Measurements from ENCODE around the gene HDAC4. TPM values are rescaled to one million over a fixed set of nuclear protein-coding genes. Genes with fewer than 3 reads are reported as not detected.

The HDAC4 gene
- polyA plus RNA-seq, 2 of the 4 experiments (the other 2 are of a cell fraction), result 8.6 to 10.4 TPM

GRCh38 chr2:239318790-239319661 lies 81.8 kb downstream of the HDAC4 start:
- ChIA-PET POLR2A (no interaction called here), CTCF (no interaction called here)
- H3K4me2 ChIP-seq, result no peak overlapping the region
- H3K4me3 ChIP-seq, result no peak overlapping the region
- ATAC-seq, result no peak
- WGBS (ENCODE audit: missing lambda C conversion rate), result 77% methylated on average over 20 of the region's 20 CpGs
- FAIRE-seq, result no peak
- TF ChIP-seq HES2 (IDR thresholded peaks at IDR 0.05) (no peak), HDAC2 (IDR thresholded peaks at IDR 0.05) (no peak), ZNF302 (CRISPR knock-in tag; IDR thresholded peaks at IDR 0.05) (no peak), KDM1A (IDR thresholded peaks at IDR 0.05; ENCODE audit: low read depth) (no peak), PHF8 (IDR thresholded peaks at IDR 0.05; ENCODE audit: borderline replicate concordance, low read depth) (no peak), ELK1 (IDR thresholded peaks at IDR 0.05; ENCODE audit: low read depth, low read length) (no peak), SMC3 (IDR thresholded peaks at IDR 0.05) (no peak), GATA3 (IDR thresholded peaks at IDR 0.05; ENCODE audit: borderline replicate concordance) (no peak), FOSL2 (IDR thresholded peaks at IDR 0.05) (no peak), FOSL2 (CRISPR knock-in tag; IDR thresholded peaks at IDR 0.05) (no peak)
- H3K4me1 ChIP-seq, result peaks cover 18% of the 10 kb centered on the region
- H3K27ac ChIP-seq, result no peak overlapping the region
- H3K9me3 ChIP-seq, result no peaks in the 10 kb centered on the region
- DNase-seq (ENCODE audit: low read depth in 1 of 2, low spot score in 1 of 2), result no peak

GRCh38 chr2:239318151-239318611 lies 82.6 kb downstream of the HDAC4 start:
- DNase-seq (ENCODE audit: low read depth in 1 of 2, low spot score in 1 of 2), result no peak
- ATAC-seq, result no peak
- Histone ChIP-seq H3K4me2 (no peak overlapping the region), H3K4me1 (peaks cover 17% of the 10 kb centered on the region), H3K9me3 (no peaks in the 10 kb centered on the region), H3K4me3 (no peak overlapping the region), H3K27ac (no peak overlapping the region)
- 92% methylated on average over 18 of the region's 18 CpGs for WGBS (ENCODE audit: missing lambda C conversion rate)
- no peak for FAIRE-seq
- ChIA-PET CTCF (no interaction called here), POLR2A (no interaction called here)
- TF ChIP-seq MAFK (IDR thresholded peaks at IDR 0.05; ENCODE audit: partially characterized antibody), result no peak
- TF ChIP-seq ZFP36 (IDR thresholded peaks at IDR 0.05; ENCODE audit: borderline replicate concordance, partially characterized antibody), result no peak
- no peak for TF ChIP-seq FOSL2 (IDR thresholded peaks at IDR 0.05)
- no peak for TF ChIP-seq FOSL2 (CRISPR knock-in tag; IDR thresholded peaks at IDR 0.05)
- TF ChIP-seq PBX3 (IDR thresholded peaks at IDR 0.05), result no peak
- TF ChIP-seq CHD4 (IDR thresholded peaks at IDR 0.05; ENCODE audit: borderline replicate concordance), result no peak
- TF ChIP-seq HES2 (IDR thresholded peaks at IDR 0.05), result no peak
- TF ChIP-seq FOSB (CRISPR knock-in tag; IDR thresholded peaks at IDR 0.05), result no peak
- TF ChIP-seq BCL3 (IDR thresholded peaks at IDR 0.05), result no peak
- no peak for TF ChIP-seq NR3C1 (IDR thresholded peaks at IDR 0.05)
- no peak for TF ChIP-seq NFE2L2 (conservative IDR thresholded peaks at IDR 0.05; ENCODE audit: low read length)

Data from A549 (cell line).